Measurements from ENCODE around the gene MCTP2. TPM values are rescaled to one million over a fixed set of nuclear protein-coding genes. Genes with fewer than 3 reads are reported as not detected.

Gene MCTP2
- total and polyA plus RNA-seq, 9 of the 15 experiments (the other 6 are each of a cell fraction or from before 2014, with no cell fraction given), result 0.07 TPM; not detected in 8

- H3K27ac ChIP-seq (ENCODE audit: extremely low read depth, low read depth, low read length), result no peak overlapping the region
- BruUV-seq (replicated peaks), result no TSS peak
- FAIRE-seq (no peak), ATAC-seq (no peak), DNase-seq (ENCODE audit: extremely low read depth in 1 of 4, low spot score in 3 of 4) (no peak)
- no peak for TF ChIP-seq NFE2 (IDR thresholded peaks at IDR 0.05; ENCODE audit: low read depth)
- no peak for TF ChIP-seq ZBTB7A (IDR thresholded peaks at IDR 0.05; ENCODE audit: borderline replicate concordance, control insufficient read depth, low read depth, low read length)
- TF ChIP-seq, protein P1, sequence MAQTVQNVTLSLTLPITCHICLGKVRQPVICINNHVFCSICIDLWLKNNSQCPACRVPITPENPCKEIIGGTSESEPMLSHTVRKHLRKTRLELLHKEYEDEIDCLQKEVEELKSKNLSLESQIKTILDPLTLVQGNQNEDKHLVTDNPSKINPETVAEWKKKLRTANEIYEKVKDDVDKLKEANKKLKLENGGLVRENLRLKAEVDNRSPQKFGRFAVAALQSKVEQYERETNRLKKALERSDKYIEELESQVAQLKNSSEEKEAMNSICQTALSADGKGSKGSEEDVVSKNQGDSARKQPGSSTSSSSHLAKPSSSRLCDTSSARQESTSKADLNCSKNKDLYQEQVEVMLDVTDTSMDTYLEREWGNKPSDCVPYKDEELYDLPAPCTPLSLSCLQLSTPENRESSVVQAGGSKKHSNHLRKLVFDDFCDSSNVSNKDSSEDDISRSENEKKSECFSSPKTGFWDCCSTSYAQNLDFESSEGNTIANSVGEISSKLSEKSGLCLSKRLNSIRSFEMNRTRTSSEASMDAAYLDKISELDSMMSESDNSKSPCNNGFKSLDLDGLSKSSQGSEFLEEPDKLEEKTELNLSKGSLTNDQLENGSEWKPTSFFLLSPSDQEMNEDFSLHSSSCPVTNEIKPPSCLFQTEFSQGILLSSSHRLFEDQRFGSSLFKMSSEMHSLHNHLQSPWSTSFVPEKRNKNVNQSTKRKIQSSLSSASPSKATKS (CRISPR knock-in tag; IDR thresholded peaks at IDR 0.05), result no peak
- TF ChIP-seq ELF1 (tag; IDR thresholded peaks at IDR 0.05), result no peak
- no peak for TF ChIP-seq ZNF354B (CRISPR knock-in tag; IDR thresholded peaks at IDR 0.05)
- TF ChIP-seq ZBED1 (IDR thresholded peaks at IDR 0.05), result no peak
- TF ChIP-seq BRF1 (IDR thresholded peaks at IDR 0.05; ENCODE audit: borderline replicate concordance, extremely low read depth, insufficient read length), result no peak
- no peak for TF ChIP-seq JUNB (CRISPR knock-in tag; conservative IDR thresholded peaks at IDR 0.05)
- no peak for TF ChIP-seq CBFA2T3 (IDR thresholded peaks at IDR 0.05)
- TF ChIP-seq GATAD2B (IDR thresholded peaks at IDR 0.05; ENCODE audit: borderline replicate concordance), result no peak
- TF ChIP-seq ZHX1 (conservative IDR thresholded peaks at IDR 0.05; ENCODE audit: low read length), result no peak
- H3K79me2 ChIP-seq (ENCODE audit: control insufficient read depth, insufficient read depth, low read length), result no peaks in the 10 kb centered on the region
- H3K36me3 ChIP-seq (ENCODE audit: control insufficient read depth, insufficient read depth, low read length), result no peaks in the 10 kb centered on the region
- H3K9me3 ChIP-seq (replicated peaks; ENCODE audit: control insufficient read depth, insufficient read depth, low read depth, low read length), result no peaks in the 10 kb centered on the region
- H3K4me3 ChIP-seq, result no peak overlapping the region
- H3K9me1 ChIP-seq (ENCODE audit: control insufficient read depth, insufficient read depth, low read length), result no peaks in the 10 kb centered on the region
- H3K4me2 ChIP-seq (ENCODE audit: insufficient read depth, low read length), result no peak overlapping the region
- CTCF ChIA-PET (ENCODE audit: low intra/inter-chr PET ratio), result no interaction called here
- POLR2A ChIA-PET, result no interaction called here
- H4K20me1 ChIP-seq (replicated peaks; ENCODE audit: control insufficient read depth, insufficient read depth, low read length), result no peaks in the 10 kb centered on the region
- no peaks in the 10 kb centered on the region for H3K27me3 ChIP-seq (ENCODE audit: control insufficient read depth in 2 of 2, insufficient read depth in 2 of 2, low read length in 2 of 2)
- no peak overlapping the region for H3K9ac ChIP-seq (ENCODE audit: insufficient read depth in 1 of 2, low read depth in 2 of 2, low read length in 2 of 2)
- intact Hi-C loops (cut with micrococcal nuclease), result no loop called here
- no peak overlapping the region for H2AFZ ChIP-seq (ENCODE audit: low read depth, low read length)
- no peaks in the 10 kb centered on the region for H3K4me1 ChIP-seq (replicated peaks in 1 of 2; ENCODE audit: control insufficient read depth in 2 of 2, insufficient read depth in 2 of 2, low read length in 2 of 2)
- in situ Hi-C loops (cut with MboI), result no loop called here
These were observed 215.1 kb downstream of the MCTP2 start for GRCh38 chr15:94446441-94446840.

Data from K562 (cell line).